Endothelial cell (in vitro differentiated cells): ENCODE measurements around the gene IRAK1. TPM values are rescaled to one million over a fixed set of nuclear protein-coding genes. Genes with fewer than 3 reads are reported as not detected.
A peak's percentile ranks its signal among the peaks of the same experiment; 100 is the strongest.

ENCODE experiments used
- DNase-seq: peaks from one replicate; pipeline ENCODE4 v3.0.0; 2021; ENCODE audit warnings: low spot score
- H3K27ac Mint-ChIP-seq: one replicate; pipeline ENCODE4 v1.8.0; 2021; ENCODE audit warnings: mixed read lengths, inconsistent platforms; ENCODE audit not compliant: unreplicated experiment
- H3K27me3 Mint-ChIP-seq: one replicate; pipeline ENCODE4 v1.8.0; 2021; ENCODE audit warnings: mild to moderate bottlenecking, moderate library complexity, mixed read lengths, inconsistent platforms; ENCODE audit not compliant: unreplicated experiment
- H3K36me3 Mint-ChIP-seq: one replicate; pipeline ENCODE4 v1.8.0; 2021; ENCODE audit warnings: mild to moderate bottlenecking, low read depth, mixed read lengths, inconsistent platforms; ENCODE audit not compliant: unreplicated experiment
- H3K4me1 Mint-ChIP-seq: one replicate; pipeline ENCODE4 v1.8.0; 2021; ENCODE audit warnings: mild to moderate bottlenecking, mixed read lengths, inconsistent platforms; ENCODE audit not compliant: unreplicated experiment
- H3K4me3 Mint-ChIP-seq: one replicate; pipeline ENCODE4 v1.8.0; 2021; ENCODE audit warnings: mild to moderate bottlenecking, mixed read lengths, inconsistent platforms; ENCODE audit not compliant: unreplicated experiment
- H3K9me3 Mint-ChIP-seq: one replicate; pipeline ENCODE4 v1.8.0; 2021; ENCODE audit warnings: mixed read lengths, inconsistent platforms; ENCODE audit not compliant: unreplicated experiment
- CTCF ChIP-seq: fragments of 200-600 bp; sonication (generic); IDR thresholded peaks from one replicate; pipeline ENCODE4 v1.5.0; 2021; ENCODE audit warnings: antibody characterized with exemption; ENCODE audit not compliant: unreplicated experiment
- total RNA-seq: library from RNA; stranded (reverse); fragmentation: NEBNext Ultra II Directional; extraction: Animal tissue kit (Norgen Biotek cat#: 25700); gene quantifications from one replicate; pipeline ENCODE4 v1.2.1, GENCODE V29; 2021; ENCODE audit not compliant: unreplicated experiment

IRAK1 gene
- total RNA-seq, 1 donor from 2014 or later, result 89.9 TPM

- H3K27me3 Mint-ChIP-seq, result peaks cover 3% of the 10 kb centered on the region
- H3K27ac Mint-ChIP-seq, result no peak overlapping the region
- no peaks in the 10 kb centered on the region for H3K36me3 Mint-ChIP-seq
- no peaks in the 10 kb centered on the region for H3K9me3 Mint-ChIP-seq
- TF ChIP-seq CTCF, result no peak
- no peak overlapping the region for H3K4me3 Mint-ChIP-seq
- H3K4me1 Mint-ChIP-seq, result peaks cover 11% of the 10 kb centered on the region
- no peak for DNase-seq
Measured at GRCh38 chrX:153974726-153975286, 44.9 kb downstream of the IRAK1 start.

- Mint-ChIP-seq H3K4me1 (peaks cover 11% of the 10 kb centered on the region), H3K36me3 (no peaks in the 10 kb centered on the region), H3K4me3 (peak overlapping the region; percentile 34), H3K27me3 (peaks cover 6% of the 10 kb centered on the region), H3K9me3 (no peaks in the 10 kb centered on the region), H3K27ac (no peak overlapping the region)
- TF ChIP-seq CTCF, result no peak
- DNase-seq, result no peak
Measured at GRCh38 chrX:153974003-153974725, 45.5 kb downstream of the IRAK1 start.

- H3K36me3 Mint-ChIP-seq, result no peaks in the 10 kb centered on the region
- H3K27ac Mint-ChIP-seq, result peak overlapping the region; percentile 93
- H3K27me3 Mint-ChIP-seq, result peaks cover 6% of the 10 kb centered on the region
Measured at GRCh38 chrX:153973127-153974002, 46.3 kb downstream of the IRAK1 start.

GRCh38 chrX:153972368-153973126 is 47.2 kb downstream of the IRAK1 start, which contains the start of gene TMEM187:
Gene TMEM187, plus strand, starts transcription at chrX:153972754. Its CDS starts 9,309 bp downstream, at chrX:153982063.
- peak within 1 kb of the TSS; percentile 100 for H3K4me3 Mint-ChIP-seq
- H3K36me3 Mint-ChIP-seq, result peaks cover 2% of the 10 kb centered on the region
- peak within 1 kb of the TSS; percentile 100 for H3K27ac Mint-ChIP-seq
- H3K4me1 Mint-ChIP-seq, result peaks cover 20% of the 10 kb centered on the region
- peak; percentile 74 for DNase-seq
- TF ChIP-seq CTCF, result no peak
- no peaks in the 10 kb centered on the region for H3K9me3 Mint-ChIP-seq
- H3K27me3 Mint-ChIP-seq, result peaks cover 10% of the 10 kb centered on the region

More at GRCh38 chrX:153973127-153974002, 46.3 kb downstream of the IRAK1 start:
- Mint-ChIP-seq H3K4me1 (peaks cover 12% of the 10 kb centered on the region), H3K9me3 (no peaks in the 10 kb centered on the region), H3K4me3 (peak overlapping the region; percentile 92)
- TF ChIP-seq CTCF, result no peak
- no peak for DNase-seq
